OCI-M2 (cell line): ENCODE data around the gene RTL5.
"Not testable (repeated sequence)": the region's sequence is repeated elsewhere in the genome, so short reads cannot be mapped to it uniquely, and the experiment has no call there.

Source experiments
- DNase-seq: peaks from one replicate; lab custom pipeline; 2025; ENCODE audit not compliant: unreplicated experiment; lab: John Stamatoyannopoulos, UW

Gene RTL5

GRCh38 chrX:72131317-72132294 is at the start of gene RTL5:
Gene RTL5, minus strand, starts transcription at chrX:72131915.
- DNase-seq, result no peak

GRCh38 chrX:72180539-72180938 is 48.8 kb upstream of the RTL5 start:
- no peak for DNase-seq

- DNase-seq, result no peak
These were observed 45.3 kb upstream of the RTL5 start for GRCh38 chrX:72176981-72177380.

GRCh38 chrX:72176289-72176688 is 44.6 kb upstream of the RTL5 start:
- not testable (repeated sequence) for DNase-seq

- no peak for DNase-seq
These were observed 37.5 kb upstream of the RTL5 start for GRCh38 chrX:72169008-72169728.

- DNase-seq, result no peak
These were observed 33.8 kb upstream of the RTL5 start for GRCh38 chrX:72165551-72165950.

GRCh38 chrX:72159769-72160168 is 28.1 kb upstream of the RTL5 start:
- no peak for DNase-seq

- DNase-seq, result no peak
These were observed 27.1 kb upstream of the RTL5 start for GRCh38 chrX:72158773-72159172.

GRCh38 chrX:72146527-72146926 is 14.8 kb upstream of the RTL5 start:
- no peak for DNase-seq

- no peak for DNase-seq
These were observed 13.5 kb upstream of the RTL5 start for GRCh38 chrX:72145181-72145580.

- DNase-seq, result no peak
These were observed 11.8 kb upstream of the RTL5 start for GRCh38 chrX:72143609-72143907.

- no peak for DNase-seq
These were observed 11.3 kb upstream of the RTL5 start for GRCh38 chrX:72142794-72143608.

- DNase-seq, result no peak
These were observed 10.5 kb upstream of the RTL5 start for GRCh38 chrX:72142094-72142793.

GRCh38 chrX:72141372-72142004 is 9.8 kb upstream of the RTL5 start:
- no peak for DNase-seq

GRCh38 chrX:72139538-72139937 is 7.8 kb upstream of the RTL5 start:
- DNase-seq, result no peak

GRCh38 chrX:72137846-72138495 is 6.3 kb upstream of the RTL5 start:
- no peak for DNase-seq

- DNase-seq, result no peak
These were observed 2.3 kb upstream of the RTL5 start for GRCh38 chrX:72133851-72134546.

- no peak for DNase-seq
These were observed 741 bp upstream of the RTL5 start for GRCh38 chrX:72132456-72132855.

GRCh38 chrX:72130762-72131250 is 909 bp downstream of the RTL5 start:
- DNase-seq, result no peak
